HCT116 (cell line): ENCODE data around the gene RIMS1. TPM values are rescaled to one million over a fixed set of nuclear protein-coding genes. Genes with fewer than 3 reads are reported as not detected.

ENCODE experiments used
- ATAC-seq: fragments of 200-7000 bp; cut with Tn5 transposase; 2 replicates; pipeline ENCODE4 v1.9.1; 2020; ENCODE audit warnings: mild to moderate bottlenecking, moderate library complexity
- BruUV-seq: library from RNA; stranded (reverse); fragments of 400-500 nt; replicated peaks from 2 replicates; lab custom pipeline; 2021; lab: Mats Ljungman, UMichigan
- CTCF ChIA-PET: fragments of 300-600 bp; sonication (Branson Sonifier 250); formaldehyde crosslinking; loops from one replicate; lab custom pipeline; 2021; ENCODE audit warnings: antibody characterized with exemption; lab: Charles Lee
- POLR2A ChIA-PET: fragments of 300-600, 350-600 bp; sonication (Branson Sonifier 250); formaldehyde crosslinking; loops from one replicate; lab custom pipeline; 2021; ENCODE audit warnings: antibody characterized with exemption; lab: Charles Lee
- RAD21 ChIA-PET, 2 experiments: fragments of 300-600 bp; sonication (Branson Sonifier 250); formaldehyde crosslinking; loops; one replicate each; lab custom pipeline; 2023; ENCODE audit warnings: low total read pairs in 2 of 2; ENCODE audit not compliant: uncharacterized antibody in 2 of 2, unreplicated experiment in 2 of 2, low non-redundant PET in 1 of 2; lab: Charles Lee
- DNase-seq: peaks from one replicate; pipeline ENCODE4 v3.0.0-alpha.2; 2010; ENCODE audit warnings: low read depth, low spot score
- H2AFZ ChIP-seq: fragments of 200-600 bp; shearing (Covaris generic), sonication (generic); 2 replicates; pipeline ENCODE4 v1.6.1; 2017; ENCODE audit warnings: low read depth, mixed run types, mixed read lengths, antibody characterized with exemption, low read length; ENCODE audit not compliant: poor library complexity, severe bottlenecking
- H3K27ac ChIP-seq: 2 replicates; pipeline ENCODE4 v1.5.1; 2012; ENCODE audit warnings: low read depth, low read length
- H3K27me3 ChIP-seq: fragments of 200-600 bp; sonication (generic); 2 replicates; pipeline ENCODE4 v1.6.1; 2016; ENCODE audit warnings: mixed run types, low read length, mixed read lengths; ENCODE audit not compliant: insufficient read depth
- H3K36me3 ChIP-seq, 2 experiments: fragments of 200-500 bp in 1 of 2; fragments of 200-600 bp in 1 of 2; sonication (Bioruptor generic) in 1 of 2; sonication (generic) in 1 of 2; 2 replicates each; pipeline versions ENCODE4 v1.5.1 to v1.6.1; 2014 to 2016; ENCODE audit warnings: low read length in 2 of 2, inconsistent platforms in 1 of 2, mixed read lengths in 1 of 2, mixed run types in 1 of 2; ENCODE audit not compliant: insufficient read depth in 2 of 2, control insufficient read depth in 1 of 2
- H3K4me1 ChIP-seq, 2 experiments: fragments of 200-600 bp in 1 of 2; sonication (generic) in 1 of 2; 2 replicates each; pipeline versions ENCODE4 v1.5.1 to v1.6.1; 2012 to 2017; ENCODE audit warnings: low read length in 2 of 2, inconsistent platforms in 1 of 2, mild to moderate bottlenecking in 1 of 2, mixed read lengths in 1 of 2, mixed run types in 1 of 2, moderate library complexity in 1 of 2; ENCODE audit not compliant: insufficient read depth in 2 of 2, control insufficient read depth in 1 of 2
- H3K4me2 ChIP-seq: fragments of 200-600 bp; sonication (generic); 2 replicates; pipeline ENCODE4 v1.6.1; 2017; ENCODE audit warnings: mixed run types, low read length, mixed read lengths
- H3K4me3 ChIP-seq, 2 experiments: fragments of 200-600 bp in 1 of 2; sonication (generic) in 1 of 2; replicated peaks in 1 of 2; 2 replicates each; pipeline ENCODE4 v1.5.1; 2011 to 2016; ENCODE audit warnings: low read length in 2 of 2, control low read depth in 1 of 2, low read depth in 1 of 2, mild to moderate bottlenecking in 1 of 2, mixed read lengths in 1 of 2, mixed run types in 1 of 2
- H3K79me2 ChIP-seq: fragments of 200-600 bp; sonication (generic); 2 replicates; pipeline ENCODE4 v1.6.1; 2017; ENCODE audit warnings: mild to moderate bottlenecking, mixed run types, low read length, moderate library complexity, mixed read lengths; ENCODE audit not compliant: insufficient read depth
- H3K9ac ChIP-seq: fragments of 200-600 bp; sonication (generic); 2 replicates; pipeline ENCODE4 v1.6.1; 2016; ENCODE audit warnings: low read length, mixed read lengths
- H3K9me2 ChIP-seq: fragments of 200-600 bp; sonication (generic), shearing (Covaris generic); 2 replicates; pipeline ENCODE4 v1.6.1; 2017; ENCODE audit warnings: mixed run types, mild to moderate bottlenecking, moderate library complexity; ENCODE audit not compliant: insufficient read depth
- H3K9me3 ChIP-seq, 2 experiments: fragments of 200-500 bp in 1 of 2; fragments of 200-600 bp in 1 of 2; sonication (Bioruptor generic) in 1 of 2; sonication (generic) in 1 of 2; 2 replicates each; pipeline ENCODE4 v1.6.1; 2014 to 2017; ENCODE audit warnings: low read length in 2 of 2, mixed read lengths in 2 of 2, inconsistent platforms in 1 of 2, low read depth in 1 of 2, mild to moderate bottlenecking in 1 of 2, mixed run types in 1 of 2, moderate library complexity in 1 of 2; ENCODE audit not compliant: control insufficient read depth in 1 of 2, insufficient read depth in 1 of 2
- H4K20me1 ChIP-seq: fragments of 200-600 bp; sonication (generic), shearing (Covaris generic); 2 replicates; pipeline ENCODE4 v1.6.1; 2017; ENCODE audit warnings: mixed run types, mild to moderate bottlenecking, moderate library complexity; ENCODE audit not compliant: insufficient read depth
- EGR1 ChIP-seq: IDR thresholded peaks from 2 replicates; pipeline ENCODE4 v1.6.1; 2012; ENCODE audit warnings: low read depth
- FOSL1 ChIP-seq: IDR thresholded peaks from 2 replicates; pipeline ENCODE4 v1.6.1; 2012; ENCODE audit warnings: low read depth
- JUND ChIP-seq: IDR thresholded peaks from 2 replicates; pipeline ENCODE4 v1.6.1; 2012
- SIN3A ChIP-seq: IDR thresholded peaks from 2 replicates; pipeline ENCODE4 v1.6.1; 2012; ENCODE audit warnings: low read depth
- SP1 ChIP-seq: IDR thresholded peaks from 2 replicates; pipeline ENCODE4 v1.6.1; 2012; ENCODE audit warnings: low read depth
- SRF ChIP-seq: IDR thresholded peaks from 2 replicates; pipeline ENCODE4 v1.6.1; 2012; ENCODE audit warnings: low read depth
- YY1 ChIP-seq: IDR thresholded peaks from 2 replicates; pipeline ENCODE4 v1.6.1; 2011; ENCODE audit warnings: low read length, low read depth, moderate library complexity, mild to moderate bottlenecking; ENCODE audit not compliant: insufficient replicate concordance; ENCODE audit errors: extremely low read depth
- ZBTB33 ChIP-seq: IDR thresholded peaks from 2 replicates; pipeline ENCODE4 v1.6.1; 2011; ENCODE audit warnings: mild to moderate bottlenecking, low read length, moderate library complexity; ENCODE audit not compliant: insufficient replicate concordance; ENCODE audit errors: extremely low read depth
- ZNF274 ChIP-seq: fragments of 200-500 bp; sonication (Bioruptor generic); IDR thresholded peaks from 2 replicates; pipeline ENCODE4 v1.6.1; 2014; ENCODE audit warnings: mild to moderate bottlenecking, low read depth, low read length, inconsistent platforms
- intact Hi-C: fragments of 100-400 bp; cut with micrococcal nuclease; formaldehyde crosslinking; loops from 2 replicates; pipeline ENCODE4 v1.10.0; 2022
- total RNA-seq: library from RNA; stranded (reverse); gene quantifications from one replicate; pipeline ENCODE4 v1.2.1, GENCODE V29; 2021; ENCODE audit not compliant: unreplicated experiment
- TF ChIP-seq, protein P1 (sequence below): IDR thresholded peaks from 2 replicates; pipeline ENCODE4 v1.6.1; 2012
- TF ChIP-seq, protein P2 (sequence below), 3 experiments: fragments of 200-600 bp in 1 of 3; sonication (generic) in 1 of 3; IDR thresholded peaks in 2 of 3; conservative IDR thresholded peaks in 1 of 3; 2 replicates each; pipeline ENCODE4 v1.5.1; 2012 to 2017; ENCODE audit warnings: low read depth in 2 of 3, low read length in 2 of 3, antibody characterized with exemption in 1 of 3, borderline replicate concordance in 1 of 3, control low read depth in 1 of 3, mild to moderate bottlenecking in 1 of 3, mixed read lengths in 1 of 3, mixed run types in 1 of 3, moderate library complexity in 1 of 3; ENCODE audit not compliant: insufficient read depth in 1 of 3

Gene RIMS1
- total RNA-seq, 1 experiment from 2014 or later = not detected

DNA sequence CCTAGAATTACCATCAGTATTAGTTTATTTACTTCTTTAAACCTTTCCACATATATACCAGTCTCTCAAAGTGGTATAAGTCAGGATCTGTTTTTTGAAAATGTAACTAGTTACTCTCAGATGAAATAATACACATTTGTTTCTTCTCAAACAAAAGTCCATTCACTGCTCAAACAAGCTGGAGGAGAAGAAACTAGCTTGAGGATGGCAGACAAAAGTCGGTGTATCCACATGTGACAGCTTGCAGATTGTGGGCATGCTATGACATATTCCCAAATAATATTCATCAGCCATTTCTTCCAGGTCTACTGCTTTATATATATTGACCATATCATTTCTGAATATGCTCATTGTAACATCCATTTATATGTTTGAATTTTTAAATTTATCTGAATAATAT is 538.1 kb downstream of the RIMS1 start:
- H3K27ac ChIP-seq = no peak overlapping the region

GRCh38 chr6:72425003-72425681 is 538.8 kb downstream of the RIMS1 start:
- CTCF ChIA-PET = interaction anchor here (1.8 kb wide), 1 partner anchor 13 kb away, joined by 4 read pairs; no protein-coding TSS in a partner anchor
- no peak for ATAC-seq
- TF ChIP-seq EGR1 (no peak), FOSL1 (no peak), JUND (no peak), ZNF274 (no peak), SP1 (no peak), SIN3A (no peak)
- TF ChIP-seq, protein P1, sequence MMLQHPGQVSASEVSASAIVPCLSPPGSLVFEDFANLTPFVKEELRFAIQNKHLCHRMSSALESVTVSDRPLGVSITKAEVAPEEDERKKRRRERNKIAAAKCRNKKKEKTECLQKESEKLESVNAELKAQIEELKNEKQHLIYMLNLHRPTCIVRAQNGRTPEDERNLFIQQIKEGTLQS = no peak
- TF ChIP-seq, protein P2, sequence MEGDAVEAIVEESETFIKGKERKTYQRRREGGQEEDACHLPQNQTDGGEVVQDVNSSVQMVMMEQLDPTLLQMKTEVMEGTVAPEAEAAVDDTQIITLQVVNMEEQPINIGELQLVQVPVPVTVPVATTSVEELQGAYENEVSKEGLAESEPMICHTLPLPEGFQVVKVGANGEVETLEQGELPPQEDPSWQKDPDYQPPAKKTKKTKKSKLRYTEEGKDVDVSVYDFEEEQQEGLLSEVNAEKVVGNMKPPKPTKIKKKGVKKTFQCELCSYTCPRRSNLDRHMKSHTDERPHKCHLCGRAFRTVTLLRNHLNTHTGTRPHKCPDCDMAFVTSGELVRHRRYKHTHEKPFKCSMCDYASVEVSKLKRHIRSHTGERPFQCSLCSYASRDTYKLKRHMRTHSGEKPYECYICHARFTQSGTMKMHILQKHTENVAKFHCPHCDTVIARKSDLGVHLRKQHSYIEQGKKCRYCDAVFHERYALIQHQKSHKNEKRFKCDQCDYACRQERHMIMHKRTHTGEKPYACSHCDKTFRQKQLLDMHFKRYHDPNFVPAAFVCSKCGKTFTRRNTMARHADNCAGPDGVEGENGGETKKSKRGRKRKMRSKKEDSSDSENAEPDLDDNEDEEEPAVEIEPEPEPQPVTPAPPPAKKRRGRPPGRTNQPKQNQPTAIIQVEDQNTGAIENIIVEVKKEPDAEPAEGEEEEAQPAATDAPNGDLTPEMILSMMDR (IDR thresholded peaks at IDR 0.05 in 2 of 3, conservative IDR thresholded peaks at IDR 0.05 in 1 of 3; ENCODE audit: borderline replicate concordance in 1 of 3, insufficient read depth in 1 of 3, low read depth in 2 of 3, low read length in 2 of 3) = no peak

More for the DNA sequence above, 538.1 kb downstream of the RIMS1 start:
- H2AFZ ChIP-seq = no peak overlapping the region
- TF ChIP-seq FOSL1 (no peak), YY1 (no peak), ZBTB33 (no peak), SRF (no peak)
- TF ChIP-seq, all 23 proteins: peak for 0
- no peaks in the 10 kb centered on the region for H3K9me2 ChIP-seq
- RAD21 ChIA-PET = no interaction called here
- no peaks in the 10 kb centered on the region; the same call in 1 of the 2 replicates for H3K27me3 ChIP-seq
- POLR2A ChIA-PET = no interaction called here
- CTCF ChIA-PET = interaction anchor here (1.8 kb wide), 1 partner anchor 13 kb away, joined by 4 read pairs; no protein-coding TSS in a partner anchor
- H3K36me3 ChIP-seq = no peaks in the 10 kb centered on the region
- no peak overlapping the region for H3K4me3 ChIP-seq
- intact Hi-C loops = no loop called here
- H4K20me1 ChIP-seq = no peaks in the 10 kb centered on the region
- no peak overlapping the region for H3K9ac ChIP-seq
- no peaks in the 10 kb centered on the region for H3K9me3 ChIP-seq
- no peaks in the 10 kb centered on the region for H3K4me1 ChIP-seq
- no peak for DNase-seq
- ATAC-seq = no peak
- no TSS peak for BruUV-seq
- H3K79me2 ChIP-seq = no peaks in the 10 kb centered on the region
- no peak overlapping the region for H3K4me2 ChIP-seq

More at GRCh38 chr6:72425003-72425681, 538.8 kb downstream of the RIMS1 start:
- RAD21 ChIA-PET = no interaction called here
- Histone ChIP-seq H3K4me1 (no peaks in the 10 kb centered on the region), H3K9me3 (no peaks in the 10 kb centered on the region), H3K36me3 (no peaks in the 10 kb centered on the region), H3K4me2 (no peak overlapping the region), H3K9me2 (no peaks in the 10 kb centered on the region), H2AFZ (no peak overlapping the region), H3K4me3 (no peak overlapping the region), H3K9ac (no peak overlapping the region), H3K27me3 (no peaks in the 10 kb centered on the region; the same call in 1 of the 2 replicates), H3K79me2 (no peaks in the 10 kb centered on the region), H3K27ac (no peak overlapping the region), H4K20me1 (no peaks in the 10 kb centered on the region)
- no peak for DNase-seq
- POLR2A ChIA-PET = no interaction called here
- BruUV-seq = no TSS peak
- intact Hi-C loops = no loop called here
